ENCODE measurements around the gene NLGN1. TPM values are rescaled to one million over a fixed set of nuclear protein-coding genes. Genes with fewer than 3 reads are reported as not detected.

The NLGN1 gene
- total RNA-seq, 1 donor from 2014 or later: not detected

GRCh38 chr3:173893835-173894234 lies 496.3 kb downstream of the NLGN1 start:
- intact Hi-C loops (cut with micrococcal nuclease): no loop called here
- Mint-ChIP-seq H3K27me3 (no peaks in the 10 kb centered on the region), H3K36me3 (ENCODE audit: low read depth) (no peaks in the 10 kb centered on the region), H3K4me1 (no peaks in the 10 kb centered on the region), H3K4me3 (no peak overlapping the region), H3K27ac (no peak overlapping the region), H3K9me3 (peaks cover 2% of the 10 kb centered on the region)
- POLR2A ChIA-PET: no interaction called here
- no peak for ATAC-seq (ENCODE audit: low read depth)
- no peak for DNase-seq
- no peak for TF ChIP-seq CTCF (IDR thresholded peaks at IDR 0.05)
- CTCF ChIA-PET: no interaction called here

GRCh38 chr3:173897631-173898030 lies 500.1 kb downstream of the NLGN1 start:
- H3K27me3 Mint-ChIP-seq: no peaks in the 10 kb centered on the region
- CTCF ChIA-PET: no interaction called here

GRCh38 chr3:173901649-173902048 lies 504.1 kb downstream of the NLGN1 start:
- TF ChIP-seq CTCF (IDR thresholded peaks at IDR 0.05): no peak
- no peaks in the 10 kb centered on the region for H3K27me3 Mint-ChIP-seq
- ChIA-PET CTCF (no interaction called here), POLR2A (no interaction called here)
- DNase-seq (no peak), ATAC-seq (ENCODE audit: low read depth) (no peak)
- no peaks in the 10 kb centered on the region for H3K4me1 Mint-ChIP-seq
- H3K4me3 Mint-ChIP-seq: no peak overlapping the region
- no peaks in the 10 kb centered on the region for H3K36me3 Mint-ChIP-seq (ENCODE audit: low read depth)
- H3K9me3 Mint-ChIP-seq: no peaks in the 10 kb centered on the region
- intact Hi-C loops (cut with micrococcal nuclease): no loop called here
- no peak overlapping the region for H3K27ac Mint-ChIP-seq

More at GRCh38 chr3:173897631-173898030, 500.1 kb downstream of the NLGN1 start:
- ATAC-seq (ENCODE audit: low read depth) (no peak), DNase-seq (no peak)
- Mint-ChIP-seq H3K27ac (no peak overlapping the region), H3K36me3 (ENCODE audit: low read depth) (no peaks in the 10 kb centered on the region), H3K4me1 (no peaks in the 10 kb centered on the region), H3K9me3 (peaks cover 2% of the 10 kb centered on the region), H3K4me3 (no peak overlapping the region)
- intact Hi-C loops (cut with micrococcal nuclease): no loop called here
- TF ChIP-seq CTCF (IDR thresholded peaks at IDR 0.05): no peak
- POLR2A ChIA-PET: no interaction called here

GRCh38 chr3:173902401-173902800 lies 504.9 kb downstream of the NLGN1 start:
- Mint-ChIP-seq H3K27me3 (no peaks in the 10 kb centered on the region), H3K4me3 (no peak overlapping the region), H3K9me3 (no peaks in the 10 kb centered on the region), H3K36me3 (ENCODE audit: low read depth) (no peaks in the 10 kb centered on the region), H3K27ac (no peak overlapping the region), H3K4me1 (no peaks in the 10 kb centered on the region)
- DNase-seq (no peak), ATAC-seq (ENCODE audit: low read depth) (no peak)
- no peak for TF ChIP-seq CTCF (IDR thresholded peaks at IDR 0.05)
- ChIA-PET CTCF (no interaction called here), POLR2A (no interaction called here)
- intact Hi-C loops (cut with micrococcal nuclease): no loop called here

- ChIA-PET POLR2A (no interaction called here), CTCF (no interaction called here)
- intact Hi-C loops (cut with micrococcal nuclease): no loop called here
- no peaks in the 10 kb centered on the region for H3K36me3 Mint-ChIP-seq (ENCODE audit: low read depth)
- DNase-seq (no peak), ATAC-seq (ENCODE audit: low read depth) (no peak)
- no peak overlapping the region for H3K4me3 Mint-ChIP-seq
- TF ChIP-seq CTCF (IDR thresholded peaks at IDR 0.05): no peak
- no peak overlapping the region for H3K27ac Mint-ChIP-seq
- no peaks in the 10 kb centered on the region for H3K27me3 Mint-ChIP-seq
- H3K4me1 Mint-ChIP-seq: no peaks in the 10 kb centered on the region
- H3K9me3 Mint-ChIP-seq: no peaks in the 10 kb centered on the region
Measured at GRCh38 chr3:173902871-173903270, 505.3 kb downstream of the NLGN1 start.

All from activated B cell treated with CpG ODN at 0.5 μM for 24 hours (primary cell).